HG02938 (cell line): Measurements from ENCODE around the gene INMT.
"Not testable (repeated sequence)": the region's sequence is repeated elsewhere in the genome, so short reads cannot be mapped to it uniquely, and the experiment has no call there.

Experiments
- ATAC-seq: cut with Tn5 transposase; IDR thresholded peaks from one replicate; pipeline ENCODE4 v1.9.1; 2021; ENCODE audit warnings: mild to moderate bottlenecking, moderate library complexity; ENCODE audit not compliant: unreplicated experiment

INMT gene

GRCh38 chr7:30751696-30752273 lies at the start of gene INMT:
Gene INMT, plus strand, starts transcription at chr7:30752135. Its CDS starts 16 bp downstream, at chr7:30752151.
- ATAC-seq, result no peak

GRCh38 chr7:30702200-30702599 lies 49.7 kb upstream of the INMT start:
- ATAC-seq, result no peak

GRCh38 chr7:30703756-30704155 lies 48.2 kb upstream of the INMT start:
- no peak for ATAC-seq

GRCh38 chr7:30705008-30705407 lies 46.9 kb upstream of the INMT start:
- ATAC-seq, result no peak

- no peak for ATAC-seq
Observed at GRCh38 chr7:30705596-30705995, 46.3 kb upstream of the INMT start.

GRCh38 chr7:30706316-30706715 lies 45.6 kb upstream of the INMT start:
- no peak for ATAC-seq

- no peak for ATAC-seq
Observed at GRCh38 chr7:30706908-30707307, 45.0 kb upstream of the INMT start.

GRCh38 chr7:30707391-30708357 lies 44.3 kb upstream of the INMT start:
- ATAC-seq, result no peak

GRCh38 chr7:30708412-30708811 lies 43.5 kb upstream of the INMT start:
- ATAC-seq, result no peak

- no peak for ATAC-seq
Observed at GRCh38 chr7:30708983-30709382, 43.0 kb upstream of the INMT start.

GRCh38 chr7:30709549-30709948 lies 42.4 kb upstream of the INMT start:
- ATAC-seq, result no peak

GRCh38 chr7:30710669-30711068 lies 41.3 kb upstream of the INMT start:
- ATAC-seq, result no peak

- no peak for ATAC-seq
Observed at GRCh38 chr7:30713392-30713791, 38.5 kb upstream of the INMT start.

GRCh38 chr7:30714129-30714528 lies 37.8 kb upstream of the INMT start:
- no peak for ATAC-seq

GRCh38 chr7:30717181-30717580 lies 34.8 kb upstream of the INMT start:
- no peak for ATAC-seq

GRCh38 chr7:30719434-30719833 lies 32.5 kb upstream of the INMT start:
- not testable (repeated sequence) for ATAC-seq

- ATAC-seq, result no peak
Observed at GRCh38 chr7:30721211-30721610, 30.7 kb upstream of the INMT start.

GRCh38 chr7:30722187-30722586 lies 29.7 kb upstream of the INMT start:
- no peak for ATAC-seq

GRCh38 chr7:30722671-30723070 lies 29.3 kb upstream of the INMT start:
- ATAC-seq, result no peak

- no peak for ATAC-seq
Observed at GRCh38 chr7:30723776-30724175, 28.2 kb upstream of the INMT start.

- ATAC-seq, result no peak
Observed at GRCh38 chr7:30726296-30727006, 25.5 kb upstream of the INMT start.
